ENCODE measurements around the gene SELENOV.

DNA sequence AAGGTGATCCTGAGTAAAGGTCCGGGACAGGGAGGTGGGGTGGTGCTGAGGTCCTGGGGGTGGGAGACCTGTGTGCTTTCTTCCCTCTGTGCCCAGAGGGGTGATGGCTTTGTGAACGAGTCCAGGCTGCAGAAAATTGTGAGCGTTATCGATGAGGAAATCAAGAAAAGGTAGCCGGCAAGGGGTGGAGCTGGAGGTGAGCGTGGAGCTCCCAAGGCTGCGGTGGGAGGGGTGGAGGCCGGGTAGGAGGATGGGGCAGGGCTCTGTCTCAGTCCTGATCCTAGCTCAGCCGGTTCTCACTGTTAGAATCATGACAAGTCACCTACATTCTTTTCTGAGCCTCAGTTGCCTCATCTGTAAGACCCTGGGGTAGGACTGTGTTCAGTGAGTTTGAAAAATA lies 4.0 kb downstream of the SELENOV start:
- TF ChIP-seq CTCF (conservative IDR thresholded peaks at IDR 0.05 in 1 of 2, IDR thresholded peaks at IDR 0.05 in 1 of 2; ENCODE audit: low read depth in 1 of 2, low read length in 2 of 2): no peak
- TF ChIP-seq EZH2 (IDR thresholded peaks at IDR 0.05; ENCODE audit: low read length, missing control alignments): no peak

All from fibroblast of lung (primary cell).